Measurements from ENCODE around the gene LYL1.

LYL1 gene

DNA sequence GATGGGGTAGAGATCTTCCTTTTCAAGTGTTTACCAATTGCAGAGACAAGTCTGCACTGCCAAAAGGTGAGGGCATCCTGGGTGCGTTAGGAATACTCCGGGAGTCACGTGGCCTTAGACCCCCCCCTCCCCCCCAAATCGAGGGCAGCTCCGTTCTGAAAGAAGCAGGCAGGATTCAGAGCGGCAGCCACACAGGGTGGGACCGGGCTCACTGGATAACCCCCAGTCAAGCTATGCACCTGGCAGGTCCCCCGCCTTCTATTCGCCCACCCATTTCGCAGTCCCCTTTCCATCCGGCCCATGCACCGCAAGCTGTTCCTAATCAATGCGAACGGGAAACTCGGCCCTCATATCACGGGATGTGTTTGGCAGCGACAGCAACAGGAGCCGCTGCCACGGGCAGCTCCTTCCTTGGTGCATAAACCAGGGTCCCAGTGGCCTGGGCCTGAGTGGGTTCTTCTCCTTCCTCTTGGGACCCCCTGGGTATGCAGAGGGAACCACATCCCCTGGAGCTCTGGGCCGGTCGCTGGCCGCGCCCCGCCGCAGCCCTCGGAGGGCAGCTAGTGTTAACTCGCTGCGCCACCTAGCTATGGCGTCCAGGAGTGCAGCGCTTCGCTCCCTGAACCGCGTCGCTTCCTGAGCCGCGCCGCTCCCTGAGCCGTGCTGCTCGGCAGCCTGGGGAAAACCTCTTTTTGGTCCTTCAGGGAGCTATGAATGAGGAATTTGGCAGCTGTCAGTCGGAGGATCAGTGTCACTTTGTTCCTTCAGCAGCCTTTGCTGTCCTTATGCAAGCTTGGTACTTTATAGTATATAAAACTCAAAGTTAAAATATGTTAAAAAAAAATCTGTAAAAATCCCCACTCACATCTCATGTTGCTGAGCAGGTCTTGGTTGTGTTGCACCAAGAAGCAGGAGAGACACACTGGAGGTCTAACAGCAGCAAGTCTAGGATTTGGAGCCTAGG is 41.4 kb downstream of the LYL1 start:
- Mint-ChIP-seq H3K27me3 (ENCODE audit: low read depth) (peaks cover 79% of the 10 kb centered on the region), H3K9me3 (no peaks in the 10 kb centered on the region), H3K27ac (peak overlapping the region; percentile 30 to 90 (median 78)), H3K36me3 (ENCODE audit: low read depth) (no peaks in the 10 kb centered on the region), H3K4me3 (peak overlapping the region; percentile 71 to 74 (median 72)), H3K4me1 (peaks cover 80% of the 10 kb centered on the region)
- TF ChIP-seq, protein P1, sequence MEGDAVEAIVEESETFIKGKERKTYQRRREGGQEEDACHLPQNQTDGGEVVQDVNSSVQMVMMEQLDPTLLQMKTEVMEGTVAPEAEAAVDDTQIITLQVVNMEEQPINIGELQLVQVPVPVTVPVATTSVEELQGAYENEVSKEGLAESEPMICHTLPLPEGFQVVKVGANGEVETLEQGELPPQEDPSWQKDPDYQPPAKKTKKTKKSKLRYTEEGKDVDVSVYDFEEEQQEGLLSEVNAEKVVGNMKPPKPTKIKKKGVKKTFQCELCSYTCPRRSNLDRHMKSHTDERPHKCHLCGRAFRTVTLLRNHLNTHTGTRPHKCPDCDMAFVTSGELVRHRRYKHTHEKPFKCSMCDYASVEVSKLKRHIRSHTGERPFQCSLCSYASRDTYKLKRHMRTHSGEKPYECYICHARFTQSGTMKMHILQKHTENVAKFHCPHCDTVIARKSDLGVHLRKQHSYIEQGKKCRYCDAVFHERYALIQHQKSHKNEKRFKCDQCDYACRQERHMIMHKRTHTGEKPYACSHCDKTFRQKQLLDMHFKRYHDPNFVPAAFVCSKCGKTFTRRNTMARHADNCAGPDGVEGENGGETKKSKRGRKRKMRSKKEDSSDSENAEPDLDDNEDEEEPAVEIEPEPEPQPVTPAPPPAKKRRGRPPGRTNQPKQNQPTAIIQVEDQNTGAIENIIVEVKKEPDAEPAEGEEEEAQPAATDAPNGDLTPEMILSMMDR (IDR thresholded peaks at IDR 0.05; ENCODE audit: unreplicated experiment in 3 of 3), result peak; percentile 97 to 99 (median 98)

DNA sequence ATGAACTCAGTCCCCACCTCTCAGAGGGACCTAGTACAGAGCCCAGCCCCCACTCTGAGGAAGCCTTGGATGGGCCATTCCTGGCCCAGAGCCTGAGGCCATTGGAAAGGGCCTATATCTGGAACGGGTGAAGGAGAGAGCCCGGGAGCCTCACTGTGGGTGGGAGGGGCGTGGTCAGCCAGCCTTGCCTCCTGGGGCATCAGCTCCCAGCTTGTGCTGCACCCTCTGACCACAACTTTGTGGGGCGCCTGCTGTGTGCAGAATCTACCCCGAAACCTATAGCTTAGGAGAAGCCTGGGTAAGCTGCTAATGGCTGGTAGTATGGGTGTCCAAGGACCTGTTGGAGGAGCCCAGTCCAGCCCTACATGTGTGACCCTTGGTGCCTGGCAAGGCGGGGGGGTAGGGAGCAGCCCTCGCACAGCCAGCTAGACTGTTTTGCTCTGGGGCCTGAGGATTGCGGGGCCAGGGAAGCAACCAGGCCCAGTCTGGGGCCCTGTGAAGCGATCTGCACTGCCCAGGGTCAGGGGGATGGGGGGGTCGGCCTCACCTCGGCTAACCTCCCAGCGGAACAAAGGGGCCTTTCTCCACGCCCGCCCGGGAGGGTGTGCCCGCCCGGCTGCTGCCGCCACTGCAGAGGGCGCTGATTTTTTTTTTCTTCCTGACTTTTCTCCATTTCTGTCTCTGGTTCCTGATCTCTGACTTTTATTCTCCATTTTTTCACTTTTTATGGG is 42.3 kb downstream of the LYL1 start:
- no peaks in the 10 kb centered on the region for H3K36me3 Mint-ChIP-seq (ENCODE audit: low read depth)
- peaks cover 83% of the 10 kb centered on the region for H3K4me1 Mint-ChIP-seq
- peak overlapping the region in 1 of 3 experiments; percentile 99 for H3K27ac Mint-ChIP-seq
- no peaks in the 10 kb centered on the region for H3K9me3 Mint-ChIP-seq
- peaks cover 80% of the 10 kb centered on the region for H3K27me3 Mint-ChIP-seq (ENCODE audit: low read depth)
- H3K4me3 Mint-ChIP-seq, result peak overlapping the region in 1 of 3 experiments; percentile 72
- TF ChIP-seq, protein P1 (IDR thresholded peaks at IDR 0.05; ENCODE audit: unreplicated experiment in 3 of 3), result no peak

DNA sequence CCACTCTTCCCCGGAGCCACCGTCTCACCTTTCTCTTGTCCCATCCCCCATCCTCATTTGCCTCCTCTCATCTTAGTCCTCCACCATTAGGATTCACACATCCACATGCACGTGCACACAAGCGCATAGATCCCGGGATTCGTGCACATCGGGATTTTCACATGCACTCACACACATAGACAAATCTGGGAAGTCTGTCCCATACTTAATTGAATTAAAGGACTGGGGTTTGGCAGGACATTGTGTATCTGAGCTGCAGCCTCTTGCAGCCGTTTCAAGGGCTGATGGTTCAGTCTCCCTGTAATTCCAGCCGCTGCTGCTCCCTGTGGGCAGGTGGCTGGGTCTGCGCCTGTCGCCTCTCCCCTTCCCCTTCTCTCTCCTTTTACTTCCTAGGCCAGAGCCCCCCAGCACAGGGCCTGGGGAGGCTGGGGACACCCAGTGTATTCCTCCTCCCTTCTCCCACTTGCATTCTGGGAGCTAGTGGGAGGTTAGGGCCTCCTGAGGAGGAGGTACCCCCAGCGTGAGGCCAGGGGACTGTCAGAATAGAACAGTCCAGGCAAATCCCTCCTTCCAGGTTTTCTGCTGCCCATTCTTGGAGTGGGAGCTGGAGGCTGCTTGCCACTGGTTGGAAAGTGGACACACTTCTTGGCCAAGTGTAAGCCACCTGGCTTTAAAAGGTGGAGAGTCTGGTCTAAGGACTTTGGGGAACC is 43.6 kb downstream of the LYL1 start:
- H3K4me1 Mint-ChIP-seq, result peaks cover 86% of the 10 kb centered on the region
- peak overlapping the region in 2 of 3 experiments; percentile 49 to 57 for H3K4me3 Mint-ChIP-seq
- no peaks in the 10 kb centered on the region for H3K36me3 Mint-ChIP-seq (ENCODE audit: low read depth)
- peaks cover 68% of the 10 kb centered on the region for H3K27me3 Mint-ChIP-seq (ENCODE audit: low read depth)
- TF ChIP-seq, protein P1 (IDR thresholded peaks at IDR 0.05; ENCODE audit: unreplicated experiment in 3 of 3), result no peak
- peak overlapping the region; percentile 94 to 99 (median 98) for H3K27ac Mint-ChIP-seq
- no peaks in the 10 kb centered on the region for H3K9me3 Mint-ChIP-seq

DNA sequence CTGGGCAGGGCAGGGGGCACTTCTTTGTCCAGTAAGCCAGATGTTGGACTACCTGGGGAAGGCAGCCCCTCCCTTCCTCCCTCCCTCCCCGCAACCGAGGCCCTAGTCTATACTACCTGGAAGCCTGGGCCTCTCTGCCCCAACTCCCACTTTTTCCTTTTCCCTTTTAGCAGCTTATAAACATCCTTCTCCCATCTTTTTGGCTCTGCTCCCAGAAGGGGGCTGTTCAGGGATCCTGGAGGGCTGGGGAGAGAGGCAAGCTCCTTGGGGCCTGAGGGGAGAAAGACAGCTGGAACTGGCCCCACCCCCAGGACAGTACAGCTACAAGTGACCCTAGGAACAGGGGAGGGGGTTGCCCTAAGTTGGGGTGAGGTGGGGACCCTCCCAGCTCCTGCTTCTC is 44.9 kb downstream of the LYL1 start:
- H3K27me3 Mint-ChIP-seq (ENCODE audit: low read depth), result peaks cover 61% of the 10 kb centered on the region
- TF ChIP-seq, protein P1 (IDR thresholded peaks at IDR 0.05; ENCODE audit: unreplicated experiment in 3 of 3), result no peak
- no peaks in the 10 kb centered on the region for H3K9me3 Mint-ChIP-seq
- H3K36me3 Mint-ChIP-seq (ENCODE audit: low read depth), result no peaks in the 10 kb centered on the region
- peak overlapping the region; percentile 94 to 99 (median 98) for H3K27ac Mint-ChIP-seq
- H3K4me3 Mint-ChIP-seq, result peak overlapping the region; percentile 55 to 61 (median 55)
- peaks cover 88% of the 10 kb centered on the region for H3K4me1 Mint-ChIP-seq

DNA sequence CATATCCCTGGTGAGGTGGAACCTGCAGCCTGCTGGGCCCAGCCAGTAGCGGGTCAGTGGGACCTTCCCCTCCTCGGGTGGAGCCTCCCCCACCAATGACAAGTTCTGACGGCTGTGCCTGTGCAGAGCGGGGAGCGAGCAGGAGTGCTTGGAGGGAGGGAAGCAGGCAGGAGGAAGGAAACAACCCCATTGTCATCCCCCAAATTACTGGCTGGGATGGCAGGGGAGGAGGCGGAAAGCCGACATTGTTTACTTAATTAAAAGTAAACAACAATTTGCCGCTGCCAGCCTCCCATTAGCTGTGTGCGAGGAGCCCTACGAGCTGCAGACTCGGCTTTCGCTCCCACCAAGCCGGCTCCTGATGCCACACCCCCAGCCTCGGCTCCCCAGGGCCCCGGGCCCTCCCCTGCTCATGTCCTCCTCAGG is 45.5 kb downstream of the LYL1 start:
- Mint-ChIP-seq H3K4me1 (peaks cover 89% of the 10 kb centered on the region), H3K4me3 (peak overlapping the region in 1 of 3 experiments; percentile 50), H3K9me3 (no peaks in the 10 kb centered on the region), H3K27ac (peak overlapping the region; percentile 98 to 99 (median 99)), H3K27me3 (ENCODE audit: low read depth) (peaks cover 58% of the 10 kb centered on the region), H3K36me3 (ENCODE audit: low read depth) (no peaks in the 10 kb centered on the region)
- TF ChIP-seq, protein P1 (IDR thresholded peaks at IDR 0.05; ENCODE audit: unreplicated experiment in 3 of 3), result no peak
